ENCODE data around the gene NME7.

Gene NME7

GRCh38 chr1:169236143-169236542, 131.5 kb downstream of the NME7 start:
- in situ Hi-C loops (cut with HindIII; ENCODE audit: low pct_ligation_motif_present, low sequenced_read_pairs): no loop called here
- no peaks in the 10 kb centered on the region for H3K36me3 ChIP-seq (replicated peaks)
- no peak for TF ChIP-seq CTCF (IDR thresholded peaks at IDR 0.05; ENCODE audit: low read depth, low read length, missing control alignments)
- no peak overlapping the region for H3K27ac ChIP-seq
- no peak overlapping the region for H3K4me3 ChIP-seq (ENCODE audit: low read depth, low read length)
- H3K27me3 ChIP-seq (replicated peaks): no peaks in the 10 kb centered on the region
- DNase-seq: peak; percentile 10

GRCh38 chr1:169235568-169235967, 132.0 kb downstream of the NME7 start:
- H3K27me3 ChIP-seq (replicated peaks): no peaks in the 10 kb centered on the region
- in situ Hi-C loops (cut with HindIII; ENCODE audit: low pct_ligation_motif_present, low sequenced_read_pairs): no loop called here
- H3K4me3 ChIP-seq (ENCODE audit: low read depth, low read length): no peak overlapping the region
- H3K27ac ChIP-seq: no peak overlapping the region
- no peak for DNase-seq
- no peaks in the 10 kb centered on the region for H3K36me3 ChIP-seq (replicated peaks)
- TF ChIP-seq CTCF (IDR thresholded peaks at IDR 0.05; ENCODE audit: low read depth, low read length, missing control alignments): no peak

GRCh38 chr1:169234780-169235179, 132.8 kb downstream of the NME7 start:
- no peaks in the 10 kb centered on the region for H3K27me3 ChIP-seq (replicated peaks)
- H3K36me3 ChIP-seq (replicated peaks): no peaks in the 10 kb centered on the region
- H3K4me3 ChIP-seq (ENCODE audit: low read depth, low read length): no peak overlapping the region
- TF ChIP-seq CTCF (IDR thresholded peaks at IDR 0.05; ENCODE audit: low read depth, low read length, missing control alignments): no peak
- in situ Hi-C loops (cut with HindIII; ENCODE audit: low pct_ligation_motif_present, low sequenced_read_pairs): no loop called here
- no peak for DNase-seq
- no peak overlapping the region for H3K27ac ChIP-seq

GRCh38 chr1:169217636-169218035, 150.0 kb downstream of the NME7 start:
- Histone ChIP-seq H3K4me3 (ENCODE audit: low read depth, low read length) (no peak overlapping the region), H3K27me3 (replicated peaks) (no peaks in the 10 kb centered on the region), H3K36me3 (replicated peaks) (no peaks in the 10 kb centered on the region), H3K27ac (no peak overlapping the region)
- DNase-seq: no peak
- in situ Hi-C loops (cut with HindIII; ENCODE audit: low pct_ligation_motif_present, low sequenced_read_pairs): no loop called here
- no peak for TF ChIP-seq CTCF (IDR thresholded peaks at IDR 0.05; ENCODE audit: low read depth, low read length, missing control alignments)

- H3K27ac ChIP-seq: no peak overlapping the region
- no peaks in the 10 kb centered on the region for H3K36me3 ChIP-seq (replicated peaks)
- H3K27me3 ChIP-seq (replicated peaks): no peaks in the 10 kb centered on the region
- TF ChIP-seq CTCF (IDR thresholded peaks at IDR 0.05; ENCODE audit: low read depth, low read length, missing control alignments): no peak
- no peak for DNase-seq
- in situ Hi-C loops (cut with HindIII; ENCODE audit: low pct_ligation_motif_present, low sequenced_read_pairs): no loop called here
- no peak overlapping the region for H3K4me3 ChIP-seq (ENCODE audit: low read depth, low read length)
These were observed 153.0 kb downstream of the NME7 start for GRCh38 chr1:169214598-169214997.

GRCh38 chr1:169212088-169212487, 155.5 kb downstream of the NME7 start:
- no peak for TF ChIP-seq CTCF (IDR thresholded peaks at IDR 0.05; ENCODE audit: low read depth, low read length, missing control alignments)
- no peak overlapping the region for H3K4me3 ChIP-seq (ENCODE audit: low read depth, low read length)
- H3K27me3 ChIP-seq (replicated peaks): no peaks in the 10 kb centered on the region
- no peak overlapping the region for H3K27ac ChIP-seq
- no peak for DNase-seq
- no peaks in the 10 kb centered on the region for H3K36me3 ChIP-seq (replicated peaks)
- in situ Hi-C loops (cut with HindIII; ENCODE audit: low pct_ligation_motif_present, low sequenced_read_pairs): no loop called here

Data from brain microvascular endothelial cell (primary cell).